Measurements from ENCODE around the gene PRKCZ.

The PRKCZ gene

GRCh38 chr1:2210084-2210653 is 160.0 kb downstream of the PRKCZ start:
- no peak for DNase-seq (ENCODE audit: low spot score)

- no peak for DNase-seq (ENCODE audit: low spot score)
Measured at GRCh38 chr1:2210786-2211185, 160.6 kb downstream of the PRKCZ start.

- DNase-seq (ENCODE audit: low spot score): no peak
Measured at GRCh38 chr1:2212274-2212531, 162.0 kb downstream of the PRKCZ start.

GRCh38 chr1:2212532-2213491 is 162.6 kb downstream of the PRKCZ start:
- peak; percentile 44 for DNase-seq (ENCODE audit: low spot score)

GRCh38 chr1:2213576-2214505 is 163.6 kb downstream of the PRKCZ start:
- DNase-seq (ENCODE audit: low spot score): no peak

GRCh38 chr1:2214541-2215241 is 164.5 kb downstream of the PRKCZ start:
- no peak for DNase-seq (ENCODE audit: low spot score)

GRCh38 chr1:2215329-2215728 is 165.1 kb downstream of the PRKCZ start:
- no peak for DNase-seq (ENCODE audit: low spot score)

- no peak for DNase-seq (ENCODE audit: low spot score)
Measured at GRCh38 chr1:2215909-2216766, 165.9 kb downstream of the PRKCZ start.

GRCh38 chr1:2216767-2217058 is 166.5 kb downstream of the PRKCZ start:
- no peak for DNase-seq (ENCODE audit: low spot score)

GRCh38 chr1:2221271-2221670 is 171.1 kb downstream of the PRKCZ start:
- DNase-seq (ENCODE audit: low spot score): no peak

GRCh38 chr1:2224170-2224584 is 174.0 kb downstream of the PRKCZ start:
- no peak for DNase-seq (ENCODE audit: low spot score)

- no peak for DNase-seq (ENCODE audit: low spot score)
Measured at GRCh38 chr1:2224631-2225428, 174.6 kb downstream of the PRKCZ start.

- no peak for DNase-seq (ENCODE audit: low spot score)
Measured at GRCh38 chr1:2226525-2227345, 176.5 kb downstream of the PRKCZ start.

GRCh38 chr1:2227346-2228156 is 177.3 kb downstream of the PRKCZ start:
- DNase-seq (ENCODE audit: low spot score): peak; percentile 97

- DNase-seq (ENCODE audit: low spot score): no peak
Measured at GRCh38 chr1:2228157-2228594, 178.0 kb downstream of the PRKCZ start, which contains the start of gene SKI. TSS of gene SKI (plus strand) at chr1:2228319. CDS start at chr1:2228767, 448 bp downstream.

GRCh38 chr1:2228694-2229036 is 178.5 kb downstream of the PRKCZ start:
- DNase-seq (ENCODE audit: low spot score): no peak

- peak; percentile 68 for DNase-seq (ENCODE audit: low spot score)
Measured at GRCh38 chr1:2229037-2229864, 179.0 kb downstream of the PRKCZ start.

Data from activated CD4-positive, alpha-beta T cell treated with anti-CD3 and anti-CD28 coated beads, Interleukin-2, Interleukin-4, amounts not matched to agents 100 ng/mL and 50 ng/mL, durations not matched to agents 16 hours and 8 hours (primary cell).